HepG2 (cell line): Measurements from ENCODE around the gene MRPL43. TPM values are rescaled to one million over a fixed set of nuclear protein-coding genes. Genes with fewer than 3 reads are reported as not detected.

Experiments
- AHDC1 ChIP-seq: sonication (generic); formaldehyde crosslinking; IDR thresholded peaks from 2 replicates; pipeline ENCODE4 v1.5.1; 2020; ENCODE audit warnings: mild to moderate bottlenecking, missing genetic modification reagents, borderline replicate concordance
- GATA4 ChIP-seq: sonication (generic); IDR thresholded peaks from 2 replicates; pipeline ENCODE4 v1.6.1; 2016; ENCODE audit warnings: antibody characterized with exemption, low read depth, borderline replicate concordance
- SIX1 ChIP-seq: sonication (generic); formaldehyde crosslinking; IDR thresholded peaks from 2 replicates; pipeline ENCODE4 v1.4.0; 2020; ENCODE audit warnings: missing genetic modification reagents, borderline replicate concordance
- ZBTB4 ChIP-seq: sonication (generic); formaldehyde crosslinking; IDR thresholded peaks from 2 replicates; pipeline ENCODE4 v1.4.0; 2020; ENCODE audit warnings: missing genetic modification reagents, mild to moderate bottlenecking, borderline replicate concordance
- ZNF44 ChIP-seq: sonication (generic); formaldehyde crosslinking; IDR thresholded peaks from 2 replicates; pipeline ENCODE4 v1.5.1; 2020; ENCODE audit warnings: mild to moderate bottlenecking, missing genetic modification reagents
- ZNF644 ChIP-seq: IDR thresholded peaks from 2 replicates; pipeline ENCODE4 v1.6.1; 2016; ENCODE audit warnings: low read depth
- polyA plus RNA-seq, 8 experiments: library from polyadenylated mRNA; depleted of rRNA in 3 of 8; stranded (reverse) in 7 of 8; unstranded in 1 of 8; fragments of >200 nt; fragmentation: Illumina TruSeq in 4 of 8; extraction: Trizol in 4 of 8; gene quantifications; 2 replicates each; pipeline versions ENCODE4 v1.2.1 to v1.2.3, GENCODE V29; 2011 to 2016; ENCODE audit warnings: low read depth in 4 of 8, missing spikeins in 1 of 8, mixed read lengths in 1 of 8; ENCODE audit not compliant: insufficient read depth in 1 of 8
- total RNA-seq, 5 experiments: library from RNA; depleted of rRNA; stranded (reverse); fragments of >200 nt; fragmentation: Illumina TruSeq; extraction: Trizol; gene quantifications; 2 replicates each; pipeline ENCODE4 v1.2.3, GENCODE V29; 2016; ENCODE audit warnings: low read depth in 1 of 5
- TF ChIP-seq, protein P1 (sequence below): sonication (generic); formaldehyde crosslinking; IDR thresholded peaks from 2 replicates; pipeline ENCODE4 v1.4.0; 2020; ENCODE audit warnings: missing genetic modification reagents
- TF ChIP-seq, protein P2 (sequence below): sonication (generic); formaldehyde crosslinking; IDR thresholded peaks from 2 replicates; pipeline ENCODE4 v1.8.1; 2023; ENCODE audit warnings: mild to moderate bottlenecking, missing genetic modification reagents

Gene MRPL43
- total and polyA plus RNA-seq, 2 of the 13 experiments (the other 11 are each of a cell fraction or from before 2014, with no cell fraction given) = 71.0 to 73.7 TPM

DNA sequence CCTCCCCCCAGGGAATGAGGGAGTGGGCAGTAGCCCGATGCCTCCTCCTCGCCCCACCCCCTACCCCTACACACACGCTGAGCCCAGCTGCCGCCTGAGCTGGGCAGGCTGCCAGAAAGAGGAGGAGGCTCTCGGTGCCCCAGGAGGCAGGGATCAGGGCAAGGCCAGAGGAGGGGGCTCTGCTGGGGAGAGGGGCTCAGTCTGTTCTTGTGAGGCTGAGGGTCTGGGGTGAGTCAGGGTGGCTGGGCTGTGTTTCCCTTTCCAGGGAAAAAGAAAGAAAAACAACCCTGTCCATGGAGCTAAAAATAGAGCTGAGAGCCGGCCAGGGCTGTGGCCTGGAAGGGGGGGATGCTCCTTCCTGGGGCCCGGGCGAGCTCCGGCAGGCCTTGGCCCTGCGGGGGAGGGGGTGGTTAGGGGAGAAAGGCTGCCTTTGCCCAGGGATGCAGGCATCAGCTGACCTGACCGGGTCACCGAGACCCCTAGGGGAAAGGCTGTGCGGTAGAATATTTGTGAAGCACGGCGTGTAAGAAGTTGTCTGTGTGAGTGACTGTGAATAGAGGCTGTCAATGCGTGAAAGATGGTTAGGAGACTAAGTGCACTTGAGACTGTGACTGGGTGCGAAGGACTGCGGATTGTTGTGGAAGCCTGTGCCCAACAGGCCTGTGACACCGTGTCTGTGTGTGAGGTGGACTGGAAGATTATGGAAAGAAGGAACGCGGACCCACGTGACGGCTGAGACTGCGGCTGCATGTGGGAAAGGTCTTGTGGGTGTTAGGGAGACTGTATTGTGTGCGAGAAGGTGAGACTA is 11.1 kb upstream of the MRPL43 start (continued):
- TF ChIP-seq, protein P1, sequence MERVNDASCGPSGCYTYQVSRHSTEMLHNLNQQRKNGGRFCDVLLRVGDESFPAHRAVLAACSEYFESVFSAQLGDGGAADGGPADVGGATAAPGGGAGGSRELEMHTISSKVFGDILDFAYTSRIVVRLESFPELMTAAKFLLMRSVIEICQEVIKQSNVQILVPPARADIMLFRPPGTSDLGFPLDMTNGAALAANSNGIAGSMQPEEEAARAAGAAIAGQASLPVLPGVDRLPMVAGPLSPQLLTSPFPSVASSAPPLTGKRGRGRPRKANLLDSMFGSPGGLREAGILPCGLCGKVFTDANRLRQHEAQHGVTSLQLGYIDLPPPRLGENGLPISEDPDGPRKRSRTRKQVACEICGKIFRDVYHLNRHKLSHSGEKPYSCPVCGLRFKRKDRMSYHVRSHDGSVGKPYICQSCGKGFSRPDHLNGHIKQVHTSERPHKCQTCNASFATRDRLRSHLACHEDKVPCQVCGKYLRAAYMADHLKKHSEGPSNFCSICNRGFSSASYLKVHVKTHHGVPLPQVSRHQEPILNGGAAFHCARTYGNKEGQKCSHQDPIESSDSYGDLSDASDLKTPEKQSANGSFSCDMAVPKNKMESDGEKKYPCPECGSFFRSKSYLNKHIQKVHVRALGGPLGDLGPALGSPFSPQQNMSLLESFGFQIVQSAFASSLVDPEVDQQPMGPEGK (CRISPR knock-in tag) = peak; percentile 74
- TF ChIP-seq, protein P2, sequence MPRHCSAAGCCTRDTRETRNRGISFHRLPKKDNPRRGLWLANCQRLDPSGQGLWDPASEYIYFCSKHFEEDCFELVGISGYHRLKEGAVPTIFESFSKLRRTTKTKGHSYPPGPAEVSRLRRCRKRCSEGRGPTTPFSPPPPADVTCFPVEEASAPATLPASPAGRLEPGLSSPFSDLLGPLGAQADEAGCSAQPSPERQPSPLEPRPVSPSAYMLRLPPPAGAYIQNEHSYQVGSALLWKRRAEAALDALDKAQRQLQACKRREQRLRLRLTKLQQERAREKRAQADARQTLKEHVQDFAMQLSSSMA (CRISPR knock-in tag) = peak; percentile 30; the same call in 1 of the 2 replicates
- no peak for TF ChIP-seq SIX1 (CRISPR knock-in tag)
- 0 out of 2 replicates have a peak, but pooled peaks have one; percentile 8 for TF ChIP-seq AHDC1
- TF ChIP-seq ZNF644 = no peak
- no peak for TF ChIP-seq ZBTB4 (CRISPR knock-in tag)
- no peak for TF ChIP-seq GATA4
- TF ChIP-seq ZNF44 = 0 out of 2 replicates have a peak, but pooled peaks have one; percentile 4
